ENCODE data around the gene SALL2. TPM values are rescaled to one million over a fixed set of nuclear protein-coding genes. Genes with fewer than 3 reads are reported as not detected.
A peak's percentile ranks its signal among the peaks of the same experiment; 100 is the strongest.

Gene SALL2
- total and polyA plus RNA-seq, 2 of the 8 experiments (the other 6 are each of a cell fraction or from before 2014, with no cell fraction given), result 310 to 360 TPM

DNA sequence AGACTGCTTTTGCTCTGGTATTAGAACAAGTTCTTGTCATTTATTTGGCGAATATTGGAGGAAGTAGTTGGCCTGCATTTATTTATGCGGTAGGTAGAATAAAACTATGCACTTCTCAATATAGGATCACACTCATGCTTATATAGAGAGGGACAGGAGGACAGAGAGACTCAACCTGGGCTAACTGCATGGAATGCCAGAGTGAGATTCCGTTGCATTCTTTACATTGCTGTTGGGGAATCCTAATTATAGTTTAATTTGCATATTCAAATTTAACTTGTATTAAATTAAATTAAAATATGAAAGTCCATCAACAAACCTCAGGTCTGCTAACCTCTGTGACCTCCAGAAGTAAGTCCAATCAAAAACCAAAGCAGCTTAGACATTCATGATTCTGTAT lies 27.1 kb upstream of the SALL2 start:
- peaks cover 2% of the 10 kb centered on the region; the same call in 1 of the 2 replicates for H3K23me2 ChIP-seq (ENCODE audit: low read depth, low read length)
- H3K56ac ChIP-seq (replicated peaks; ENCODE audit: insufficient read length, low read depth, low read length), result peak overlapping the region; percentile 19
- peak overlapping the region; percentile 64 for H4K5ac ChIP-seq (ENCODE audit: insufficient read length, low read depth, low read length)
- peak overlapping the region; percentile 77 for H4K91ac ChIP-seq (replicated peaks; ENCODE audit: insufficient read length, low read length)
- ChIA-PET CTCF (ENCODE audit: partially characterized antibody) (interaction anchor here (0.6 to 2.7 kb wide), 5 partner anchors 15 to 55 kb away, joined by 3 to 10 read pairs (median 4); partner anchors contain the start of gene SALL2), POLR2A (ENCODE audit: partially characterized antibody) (interaction anchor here (0.7 to 5.1 kb wide), 7 partner anchors 11 to 169 kb away, joined by 3 to 26 read pairs (median 5); partner anchors contain the start of genes METTL3, SALL2 and SUPT16H)
- no peak overlapping the region; a peak in 1 of 8 replicates for H3K4me3 ChIP-seq (ENCODE audit: extremely low read depth in 1 of 4, insufficient read depth in 2 of 4, low read depth in 3 of 4, low read length in 4 of 4)
- H3K79me2 ChIP-seq (ENCODE audit: control insufficient read depth in 1 of 2, insufficient read depth in 2 of 2, low read length in 2 of 2), result no peaks in the 10 kb centered on the region
- H3K9ac ChIP-seq (replicated peaks in 1 of 4; ENCODE audit: extremely low read depth in 1 of 4, low read depth in 3 of 4, low read length in 3 of 4), result no peak overlapping the region; a peak in 1 of 7 replicates
- H3K4me1 ChIP-seq (replicated peaks in 1 of 4; ENCODE audit: control insufficient read depth in 3 of 4, insufficient read depth in 4 of 4, low read length in 3 of 4), result peaks cover 7 to 24% (median 15%) of the 10 kb centered on the region in 4 experiments; a peak in 6 of 7 replicates
- H2BK120ac ChIP-seq (replicated peaks; ENCODE audit: low read depth, low read length), result peak overlapping the region; percentile 82
- 58% methylated on average over 3 of the region's 3 CpGs; no CpG with 5 or more reads in 1 of the 2 experiments for WGBS, 2 experiments (ENCODE audit: extremely low coverage in 1 of 2, insufficient coverage in 1 of 2, insufficient read length in 1 of 2, insufficient replicate concordance in 2 of 2, low coverage in 1 of 2, low lambda C conversion rate in 2 of 2, missing lambda C conversion rate in 1 of 2)
- FAIRE-seq, result no peak
- peak overlapping the region; percentile 81 for H2BK5ac ChIP-seq (ENCODE audit: low read depth, low read length)
- peak overlapping the region; percentile 90 for H3K4ac ChIP-seq (replicated peaks; ENCODE audit: insufficient read length, low read depth, low read length)
- TF ChIP-seq RNF2 (IDR thresholded peaks at IDR 0.05; ENCODE audit: borderline replicate concordance, low read depth, low read length, missing control alignments, poor library complexity, severe bottlenecking) (no peak), ASH2L (IDR thresholded peaks at IDR 0.05; ENCODE audit: low read length) (no peak), TEAD4 (IDR thresholded peaks at IDR 0.05; ENCODE audit: low read depth, low read length) (peak; percentile 96), SP1 (IDR thresholded peaks at IDR 0.05; ENCODE audit: low read depth, low read length) (0 out of 2 replicates have a peak, but pooled peaks have one; percentile 46)
- TF ChIP-seq, protein P1, sequence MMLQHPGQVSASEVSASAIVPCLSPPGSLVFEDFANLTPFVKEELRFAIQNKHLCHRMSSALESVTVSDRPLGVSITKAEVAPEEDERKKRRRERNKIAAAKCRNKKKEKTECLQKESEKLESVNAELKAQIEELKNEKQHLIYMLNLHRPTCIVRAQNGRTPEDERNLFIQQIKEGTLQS (IDR thresholded peaks at IDR 0.05; ENCODE audit: insufficient read depth, low read depth, low read length), result no peak
- no peaks in the 10 kb centered on the region for H3K27me3 ChIP-seq (replicated peaks in 1 of 4; ENCODE audit: control insufficient read depth in 3 of 4, extremely low read depth in 1 of 4, insufficient read depth in 3 of 4, low read length in 3 of 4)
- no peaks in the 10 kb centered on the region for H4K20me1 ChIP-seq (replicated peaks in 1 of 2; ENCODE audit: control insufficient read depth in 1 of 2, insufficient read depth in 2 of 2, low read length in 2 of 2)
- H3K9me3 ChIP-seq (ENCODE audit: insufficient read depth in 2 of 2, low read depth in 1 of 2, low read length in 1 of 2), result no peaks in the 10 kb centered on the region
- H4K8ac ChIP-seq (ENCODE audit: extremely low read depth, insufficient read depth, low read length), result no peak overlapping the region
- no peak overlapping the region; the same call in 1 of the 2 replicates for H3K27ac ChIP-seq (ENCODE audit: low read depth, low read length)
- no peak overlapping the region for H2AFZ ChIP-seq (ENCODE audit: low read length)
- H2BK15ac ChIP-seq (ENCODE audit: low read length), result no peak overlapping the region
- H3K14ac ChIP-seq (ENCODE audit: insufficient read length), result no peak overlapping the region
- no peak overlapping the region for H2AK5ac ChIP-seq (ENCODE audit: low read depth, low read length)
- no peak for DNase-seq (ENCODE audit: low read depth in 1 of 2, low spot score in 2 of 2)
- H3K79me1 ChIP-seq (ENCODE audit: low read depth, low read length), result no peaks in the 10 kb centered on the region
- H3K18ac ChIP-seq (ENCODE audit: extremely low read depth, low read length), result peak overlapping the region; percentile 65; the same call in 1 of the 2 replicates
- H3K36me3 ChIP-seq (ENCODE audit: control insufficient read depth in 2 of 4, insufficient read depth in 4 of 4, low read length in 3 of 4), result no peaks in the 10 kb centered on the region; a peak in 1 of 8 replicates
- H2BK12ac ChIP-seq (ENCODE audit: low read depth, low read length), result peak overlapping the region; percentile 99; the same call in 1 of the 2 replicates
- H2BK20ac ChIP-seq (ENCODE audit: low read length), result peak overlapping the region; percentile 40; the same call in 1 of the 2 replicates
- no peak overlapping the region for H3K23ac ChIP-seq (ENCODE audit: insufficient read length)
- H3K4me2 ChIP-seq (ENCODE audit: insufficient read depth in 1 of 2, low read depth in 2 of 2, low read length in 2 of 2), result peak overlapping the region in 1 of 2 experiments; percentile 34; a peak in 1 of 4 replicates
